GM12875 (cell line): Measurements from ENCODE around the gene GRPEL1.

Experiments
- H3K4me3 ChIP-seq: one replicate; pipeline ENCODE4 v1.5.1; 2011; ENCODE audit warnings: low read depth, low read length, control low read depth
- CTCF ChIP-seq: IDR thresholded peaks from 2 replicates; pipeline ENCODE4 v1.5.1; 2011; ENCODE audit warnings: low read depth, mild to moderate bottlenecking, control low read depth, inconsistent platforms, low read length, moderate library complexity, borderline replicate concordance; ENCODE audit not compliant: insufficient read depth

Gene GRPEL1

GRCh38 chr4:7009564-7009963 lies 58.3 kb downstream of the GRPEL1 start:
- no peak overlapping the region for H3K4me3 ChIP-seq
- TF ChIP-seq CTCF = no peak
